ENCODE data around the gene PAPPA.

GRCh38 chr9:116316246-116316645, 162.7 kb downstream of the PAPPA start:
- TF ChIP-seq CTCF (IDR thresholded peaks at IDR 0.05) (no peak), POLR2A (IDR thresholded peaks at IDR 0.05) (no peak)
